Neural progenitor cell (in vitro differentiated cells): ENCODE results near the gene OR52A5. TPM values are rescaled to one million over a fixed set of nuclear protein-coding genes. Genes with fewer than 3 reads are reported as not detected.

Source experiments
- DNase-seq: peaks from one replicate; pipeline ENCODE4 v3.0.0-alpha.2; 2016; ENCODE audit warnings: low spot score
- H2AFZ ChIP-seq: fragments of 200-600 bp; sonication (generic); replicated peaks from 2 replicates; pipeline ENCODE4 v1.6.1; 2016; ENCODE audit warnings: antibody characterized with exemption
- H3F3A ChIP-seq: fragments of 200-600 bp; sonication (generic); 2 replicates; pipeline ENCODE4 v1.6.1; 2016; ENCODE audit warnings: antibody characterized with exemption, low read depth
- H3K27ac ChIP-seq: fragments of 200-600 bp; sonication (generic); 2 replicates; pipeline ENCODE4 v1.5.1; 2016; ENCODE audit warnings: mild to moderate bottlenecking
- H3K27me3 ChIP-seq: fragments of 200-600 bp; sonication (generic); 2 replicates; pipeline ENCODE4 v1.6.1; 2016; ENCODE audit warnings: mild to moderate bottlenecking, moderate library complexity
- H3K36me3 ChIP-seq: fragments of 200-600 bp; sonication (generic); 2 replicates; pipeline ENCODE4 v1.5.1; 2016
- H3K4me1 ChIP-seq: fragments of 200-600 bp; sonication (generic); 2 replicates; pipeline ENCODE4 v1.6.1; 2016; ENCODE audit warnings: mixed run types
- H3K4me2 ChIP-seq: fragments of 200-600 bp; sonication (generic); 2 replicates; pipeline ENCODE4 v1.6.1; 2016
- H3K4me3 ChIP-seq: fragments of 200-600 bp; sonication (generic); 2 replicates; pipeline ENCODE4 v1.5.1; 2016
- H3K79me2 ChIP-seq: fragments of 200-600 bp; sonication (generic); 2 replicates; pipeline ENCODE4 v1.6.1; 2016; ENCODE audit warnings: low read depth
- H3K9ac ChIP-seq: fragments of 200-600 bp; sonication (generic); 2 replicates; pipeline ENCODE4 v1.6.1; 2016
- H3K9me3 ChIP-seq: fragments of 200-600 bp; sonication (generic); 2 replicates; pipeline ENCODE4 v1.5.1; 2016; ENCODE audit warnings: low read depth
- H4K20me1 ChIP-seq: fragments of 200-600 bp; sonication (generic); 2 replicates; pipeline ENCODE4 v1.6.1; 2016; ENCODE audit warnings: low read depth
- H3K27ac Mint-ChIP-seq: 3 replicates; pipeline ENCODE4 v1.8.0; 2021; ENCODE audit warnings: mixed read lengths
- H3K27me3 Mint-ChIP-seq: 2 replicates; pipeline ENCODE4 v1.8.0; 2022; ENCODE audit warnings: low read depth, mild to moderate bottlenecking, inconsistent platforms, moderate library complexity, mixed read lengths; ENCODE audit not compliant: insufficient read depth
- H3K36me3 Mint-ChIP-seq: 3 replicates; pipeline ENCODE4 v1.8.0; 2021; ENCODE audit warnings: mixed read lengths
- H3K4me1 Mint-ChIP-seq: 3 replicates; pipeline ENCODE4 v1.8.0; 2021; ENCODE audit warnings: mixed read lengths
- H3K4me3 Mint-ChIP-seq: 3 replicates; pipeline ENCODE4 v1.8.0; 2021; ENCODE audit warnings: mild to moderate bottlenecking, moderate library complexity, mixed read lengths
- H3K9me3 Mint-ChIP-seq: 3 replicates; pipeline ENCODE4 v1.8.0; 2020; ENCODE audit warnings: mixed read lengths
- CTCF ChIP-seq: fragments of 200-600 bp; sonication (generic); IDR thresholded peaks from 2 replicates; pipeline ENCODE4 v1.5.1; 2017; ENCODE audit warnings: antibody characterized with exemption, mild to moderate bottlenecking
- EZH2 ChIP-seq: fragments of 200-600 bp; sonication (generic); IDR thresholded peaks from 2 replicates; pipeline ENCODE4 v1.6.1; 2017; ENCODE audit warnings: antibody characterized with exemption, mild to moderate bottlenecking, moderate library complexity
- EZH2phosphoT487 ChIP-seq: fragments of 200-600 bp; sonication (generic); IDR thresholded peaks from 2 replicates; pipeline ENCODE4 v1.6.1; 2017; ENCODE audit warnings: antibody characterized with exemption
- total RNA-seq: library from RNA; depleted of rRNA; stranded (reverse); fragments of >200 nt; gene quantifications from 2 replicates; pipeline ENCODE4 v1.2.3, GENCODE V29; 2015; ENCODE audit warnings: low replicate concordance

OR52A5 gene
- total RNA-seq, 1 donor from 2014 or later = not detected

- TF ChIP-seq EZH2phosphoT487 = no peak
- peak; percentile 96 for TF ChIP-seq CTCF
- no peak for TF ChIP-seq EZH2
- Histone ChIP-seq H3K79me2 (no peaks in the 10 kb centered on the region), H3K9me3 (no peaks in the 10 kb centered on the region), H3K4me1 (no peaks in the 10 kb centered on the region), H3K4me3 (no peak overlapping the region), H2AFZ (peak overlapping the region; percentile 97), H3K27ac (no peak overlapping the region), H3K4me2 (no peak overlapping the region), H3F3A (no peaks in the 10 kb centered on the region), H3K9ac (no peak overlapping the region), H3K27me3 (no peaks in the 10 kb centered on the region), H4K20me1 (no peaks in the 10 kb centered on the region), H3K36me3 (no peaks in the 10 kb centered on the region)
- Mint-ChIP-seq H3K27ac (no peak overlapping the region), H3K4me1 (no peaks in the 10 kb centered on the region), H3K27me3 (no peaks in the 10 kb centered on the region), H3K9me3 (no peaks in the 10 kb centered on the region), H3K4me3 (no peak overlapping the region), H3K36me3 (no peaks in the 10 kb centered on the region)
- DNase-seq = peak; percentile 79
These were observed 14.2 kb downstream of the OR52A5 start for GRCh38 chr11:5123802-5124521.

GRCh38 chr11:5118893-5119292, 19.3 kb downstream of the OR52A5 start:
- H3K9ac ChIP-seq = no peak overlapping the region
- H3K4me3 ChIP-seq = no peak overlapping the region
- no peaks in the 10 kb centered on the region for H3K9me3 ChIP-seq
- Mint-ChIP-seq H3K27ac (no peak overlapping the region), H3K9me3 (peaks cover 2% of the 10 kb centered on the region), H3K4me1 (no peaks in the 10 kb centered on the region), H3K36me3 (no peaks in the 10 kb centered on the region), H3K27me3 (no peaks in the 10 kb centered on the region), H3K4me3 (no peak overlapping the region)
- no peaks in the 10 kb centered on the region for H3K79me2 ChIP-seq
- TF ChIP-seq EZH2 (no peak), CTCF (no peak), EZH2phosphoT487 (no peak)
- no peaks in the 10 kb centered on the region for H4K20me1 ChIP-seq
- no peaks in the 10 kb centered on the region for H3K4me1 ChIP-seq
- no peak for DNase-seq
- no peaks in the 10 kb centered on the region for H3F3A ChIP-seq
- H3K27ac ChIP-seq = no peak overlapping the region
- no peak overlapping the region for H2AFZ ChIP-seq
- H3K4me2 ChIP-seq = no peak overlapping the region
- H3K27me3 ChIP-seq = no peaks in the 10 kb centered on the region
- no peaks in the 10 kb centered on the region for H3K36me3 ChIP-seq

- Mint-ChIP-seq H3K27ac (no peak overlapping the region), H3K4me1 (no peaks in the 10 kb centered on the region), H3K36me3 (no peaks in the 10 kb centered on the region), H3K4me3 (no peak overlapping the region), H3K9me3 (peaks cover 2% of the 10 kb centered on the region), H3K27me3 (no peaks in the 10 kb centered on the region)
- H3K4me1 ChIP-seq = no peaks in the 10 kb centered on the region
- no peaks in the 10 kb centered on the region for H3K36me3 ChIP-seq
- no peaks in the 10 kb centered on the region for H3K79me2 ChIP-seq
- no peak overlapping the region for H3K4me2 ChIP-seq
- no peak overlapping the region for H3K27ac ChIP-seq
- no peaks in the 10 kb centered on the region for H3K9me3 ChIP-seq
- no peak for DNase-seq
- H3K9ac ChIP-seq = no peak overlapping the region
- no peaks in the 10 kb centered on the region for H4K20me1 ChIP-seq
- H2AFZ ChIP-seq = no peak overlapping the region
- H3K27me3 ChIP-seq = no peaks in the 10 kb centered on the region
- no peaks in the 10 kb centered on the region for H3F3A ChIP-seq
- H3K4me3 ChIP-seq = no peak overlapping the region
- no peak for TF ChIP-seq CTCF
- TF ChIP-seq EZH2phosphoT487 = no peak
- no peak for TF ChIP-seq EZH2
These were observed 20.6 kb downstream of the OR52A5 start for GRCh38 chr11:5117588-5117987.
